Ureter (tissue), 1 donor: ENCODE measurements around the gene NFATC1. TPM values are rescaled to one million over a fixed set of nuclear protein-coding genes. Genes with fewer than 3 reads are reported as not detected.

Experiments
- DNase-seq: peaks from one replicate; pipeline ENCODE4 v3.0.0-alpha.2; 2020; ENCODE audit warnings: low spot score
- total RNA-seq: library from RNA; stranded (reverse); gene quantifications from one replicate; pipeline ENCODE4 v1.2.4, GENCODE V29; 2023
- donor health status: DM: yes; HTN: yes; CAD: no.

The NFATC1 gene
- total RNA-seq, 1 donor from 2014 or later, result 13.8 TPM

DNA sequence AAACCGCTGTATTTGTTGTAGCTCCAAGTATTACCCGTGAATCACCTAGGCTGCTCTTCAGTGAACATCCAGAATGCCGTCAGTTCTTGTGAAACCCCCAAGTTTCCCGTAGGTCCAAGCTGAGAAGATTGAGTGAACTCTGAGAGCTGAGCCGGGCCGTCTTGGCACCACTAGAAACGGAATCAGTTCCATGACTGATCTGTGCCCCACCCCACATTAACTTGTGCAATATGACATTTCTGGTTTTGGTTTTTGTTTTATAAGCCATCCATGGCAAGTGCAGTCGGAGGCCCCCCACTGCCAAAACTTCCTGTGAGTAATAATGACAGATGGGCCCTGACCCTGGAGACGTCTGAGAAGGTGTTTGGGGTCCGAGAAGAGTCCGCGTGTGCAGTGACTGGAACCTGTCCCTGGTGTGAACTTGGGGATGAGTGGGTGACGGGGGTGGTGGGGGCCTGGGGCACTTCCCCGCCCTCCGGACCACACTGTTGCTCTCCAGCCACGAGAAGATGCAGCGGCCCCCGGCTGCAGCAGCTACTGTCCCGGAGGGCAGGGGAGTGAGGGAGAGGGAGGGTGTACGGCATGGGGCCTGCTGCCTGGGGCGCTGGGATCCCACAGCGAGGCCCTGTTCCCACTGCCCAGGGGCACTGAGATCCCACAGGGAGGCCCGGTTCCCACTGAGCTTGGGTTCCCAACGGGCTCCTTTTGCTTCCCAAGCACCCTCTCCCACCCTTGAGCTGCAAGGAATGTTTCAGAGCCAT lies 26.5 kb downstream of the NFATC1 start:
- DNase-seq, result no peak

- DNase-seq, result no peak
Measured at GRCh38 chr18:79422783-79423165, 27.0 kb downstream of the NFATC1 start.

- DNase-seq, result no peak
Measured at GRCh38 chr18:79423211-79424007, 27.7 kb downstream of the NFATC1 start.

DNA sequence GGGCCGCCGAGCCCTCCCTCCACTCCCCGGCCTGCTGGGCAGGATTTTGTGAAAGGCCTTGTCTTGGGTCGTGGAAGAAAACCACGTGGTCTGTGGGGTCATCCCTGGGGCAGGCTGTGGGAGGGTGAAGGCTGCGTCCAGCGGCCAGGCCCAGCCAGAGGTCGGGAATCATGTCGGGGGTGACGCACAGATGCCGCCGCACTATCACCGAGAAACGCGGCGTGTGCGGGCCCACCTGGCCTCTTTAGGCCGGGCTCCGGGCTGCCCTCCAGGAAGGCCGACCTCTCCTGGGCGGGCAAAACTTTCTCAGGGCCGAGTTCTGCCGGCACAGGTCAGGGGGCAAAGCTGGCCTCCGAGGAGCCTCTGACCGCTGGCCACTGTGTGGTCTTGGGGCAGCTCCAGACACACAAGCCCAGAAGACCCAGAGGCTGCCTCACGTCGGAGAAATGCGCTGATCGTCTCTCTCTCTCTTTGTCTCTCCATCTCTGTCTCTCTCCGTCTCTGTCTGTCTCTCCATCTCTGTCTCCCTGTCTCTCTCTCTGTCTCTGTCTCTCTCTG lies 28.4 kb downstream of the NFATC1 start:
- DNase-seq, result no peak

GRCh38 chr18:79424880-79425568 lies 29.3 kb downstream of the NFATC1 start:
- no peak for DNase-seq

- no peak for DNase-seq
Measured at GRCh38 chr18:79425569-79425886, 29.8 kb downstream of the NFATC1 start.

DNA sequence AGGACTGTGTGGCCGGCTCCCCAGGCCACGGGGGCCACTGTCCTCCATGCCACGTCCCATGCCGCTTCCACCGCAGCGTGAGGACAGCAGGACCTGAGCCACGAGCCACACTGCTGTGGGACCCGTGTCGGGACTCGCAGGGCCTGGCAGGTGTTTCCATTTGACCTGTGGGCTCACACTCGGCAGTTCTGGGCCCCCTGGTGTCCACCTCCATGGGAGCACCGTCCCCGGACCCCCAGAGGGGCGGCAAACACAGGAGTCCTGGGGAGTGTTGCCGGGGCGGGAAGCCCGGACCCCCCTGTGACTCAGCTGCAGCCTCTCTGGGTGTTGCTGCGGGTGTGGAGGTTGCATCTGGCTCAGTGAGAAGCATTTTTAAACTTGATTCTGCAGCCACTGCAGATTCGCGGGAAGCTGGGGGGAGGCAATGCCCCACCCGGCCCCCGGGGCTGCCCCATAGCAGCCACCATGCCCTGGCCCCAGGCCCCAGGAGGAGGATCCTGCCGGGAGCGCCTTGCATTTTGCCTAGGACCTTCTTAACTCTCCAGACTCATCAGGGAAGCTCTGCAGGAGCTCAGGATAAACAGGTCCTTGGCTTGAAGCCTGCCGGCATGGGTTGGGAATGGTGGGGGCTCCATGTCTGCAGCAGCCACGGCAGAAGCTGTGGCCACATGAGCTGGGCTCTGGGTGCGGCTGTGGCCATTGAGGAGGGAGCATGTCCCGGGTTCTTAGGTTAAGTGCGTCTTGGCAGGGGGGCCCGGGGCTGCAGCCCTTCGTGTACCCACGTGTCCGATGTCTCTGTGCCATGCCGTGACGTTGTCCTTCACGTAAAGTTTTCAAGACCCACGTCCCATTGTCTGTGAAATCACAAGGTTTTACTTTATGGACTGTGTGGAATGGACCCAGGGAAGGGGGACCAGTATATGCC lies 30.9 kb downstream of the NFATC1 start:
- no peak for DNase-seq

DNA sequence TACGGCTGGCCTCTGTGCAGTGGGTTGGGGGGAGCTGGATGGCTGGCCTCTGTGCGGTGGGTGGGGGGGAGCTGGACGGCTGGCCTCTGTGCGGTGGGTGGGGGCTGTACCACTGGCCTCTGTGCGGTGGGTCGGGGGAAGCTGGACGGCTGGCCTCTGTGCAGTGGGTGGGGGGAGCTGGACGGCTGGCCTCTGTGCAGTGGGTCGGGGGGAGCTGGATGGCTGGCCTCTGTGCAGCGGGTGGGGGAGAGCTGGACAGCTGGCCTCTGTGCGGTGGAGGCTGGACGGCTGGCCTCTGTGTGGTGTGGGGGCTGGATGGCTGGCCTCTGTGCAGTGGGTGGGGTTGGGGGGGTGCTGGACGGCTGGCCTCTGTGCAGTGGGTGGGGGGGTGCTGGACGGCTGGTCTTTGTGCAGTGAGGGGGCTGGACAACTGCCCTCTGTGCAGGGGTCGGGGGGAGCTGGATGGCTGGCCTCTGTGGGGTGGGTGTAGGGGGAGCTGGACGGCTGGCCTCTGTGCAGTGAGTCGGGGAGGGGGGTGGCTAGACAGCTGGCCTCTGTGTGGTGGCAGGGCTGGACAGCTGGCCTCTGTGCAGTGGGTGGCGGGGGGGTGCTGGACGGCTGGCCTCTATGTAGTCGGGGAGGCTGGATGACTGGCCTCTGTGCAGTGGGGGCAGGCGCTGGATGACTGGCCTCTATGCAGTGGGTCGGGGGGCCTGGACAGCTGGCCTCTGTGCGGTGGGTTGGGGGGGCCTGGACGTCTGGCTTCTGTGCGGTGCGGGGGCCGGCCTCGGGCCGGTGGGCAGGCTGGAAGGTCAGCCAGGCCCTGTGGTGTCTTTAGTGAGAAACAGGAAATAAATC lies 31.9 kb downstream of the NFATC1 start:
- no peak for DNase-seq

GRCh38 chr18:79428287-79428686 lies 32.6 kb downstream of the NFATC1 start:
- DNase-seq, result no peak

DNA sequence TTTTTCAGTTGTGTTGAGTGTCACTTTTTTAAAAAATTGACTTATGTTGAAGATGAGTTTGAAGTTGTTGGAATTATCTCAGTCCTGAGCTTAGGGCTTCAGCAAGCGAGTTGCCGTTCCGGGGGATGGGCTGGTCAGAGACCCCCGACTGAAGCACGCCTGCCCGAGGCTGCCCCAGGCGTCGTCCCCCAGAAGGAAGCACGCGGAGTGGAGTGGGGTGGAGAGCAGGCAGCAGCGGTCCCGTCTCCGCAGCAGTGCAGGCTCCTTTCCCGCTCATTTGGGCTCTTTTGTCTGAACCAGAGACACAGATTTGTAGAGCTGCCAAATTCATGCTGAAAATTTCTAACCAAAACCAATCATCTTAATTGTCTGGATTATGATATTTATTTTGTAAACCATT lies 33.7 kb downstream of the NFATC1 start:
- DNase-seq, result no peak

GRCh38 chr18:79429785-79430281 lies 34.1 kb downstream of the NFATC1 start:
- DNase-seq, result no peak

- DNase-seq, result no peak
Measured at GRCh38 chr18:79432376-79433120, 36.8 kb downstream of the NFATC1 start.

DNA sequence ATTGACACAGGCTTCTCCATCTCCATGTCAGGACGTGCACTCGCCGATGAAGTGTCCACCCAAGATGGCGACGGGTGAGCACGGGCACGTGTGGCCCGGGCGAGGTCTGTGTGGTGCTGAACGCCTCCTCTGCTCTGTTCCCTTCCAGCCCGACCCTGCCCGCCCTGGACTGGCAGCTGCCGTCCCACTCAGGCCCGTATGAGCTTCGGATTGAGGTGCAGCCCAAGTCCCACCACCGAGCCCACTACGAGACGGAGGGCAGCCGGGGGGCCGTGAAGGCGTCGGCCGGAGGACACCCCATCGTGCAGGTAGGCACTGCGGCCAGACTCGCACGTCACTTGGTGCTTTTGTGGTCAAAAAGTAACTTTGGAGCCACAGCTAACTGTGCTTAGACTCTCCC lies 37.7 kb downstream of the NFATC1 start:
- no peak for DNase-seq

GRCh38 chr18:79434607-79435401 lies 39.1 kb downstream of the NFATC1 start:
- no peak for DNase-seq

DNA sequence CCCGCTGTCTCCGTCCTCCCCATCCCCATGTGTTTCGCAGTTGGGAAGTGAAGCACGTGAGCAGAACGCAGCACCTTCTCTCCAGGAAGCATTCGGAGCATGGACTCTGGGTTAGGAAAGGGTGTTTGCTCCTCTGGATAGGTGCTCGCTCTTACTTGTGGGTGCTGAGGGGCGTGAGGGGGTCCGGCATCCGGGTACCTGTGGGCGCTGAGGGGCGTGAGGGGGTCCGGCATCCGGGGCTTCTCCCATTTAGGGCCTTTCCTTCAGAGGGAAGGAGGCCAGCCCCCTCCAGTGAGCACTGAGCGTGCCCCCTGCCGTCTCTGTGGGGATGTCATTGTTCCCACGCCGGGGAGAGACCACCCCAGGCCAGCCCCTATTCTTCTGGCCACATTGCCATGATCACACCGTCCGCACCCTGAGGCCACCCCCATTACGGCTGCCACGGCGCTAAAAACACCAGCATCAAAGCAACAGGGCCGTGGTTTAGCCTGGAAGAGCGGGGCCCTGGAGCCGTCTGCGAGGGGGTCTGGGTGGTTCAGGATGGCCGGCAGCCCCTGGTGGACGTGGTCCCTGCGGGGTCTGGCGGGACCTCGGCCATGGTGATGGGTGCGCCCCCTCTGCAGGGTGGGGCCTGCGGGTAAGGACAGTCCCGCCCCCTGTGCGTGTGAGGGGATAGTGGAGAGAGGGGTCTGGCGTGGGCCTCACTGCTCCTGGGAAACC lies 41.0 kb downstream of the NFATC1 start:
- DNase-seq, result no peak

- no peak for DNase-seq
Measured at GRCh38 chr18:79438089-79438897, 42.6 kb downstream of the NFATC1 start.
